Nephron progenitor cell (in vitro differentiated cells): ENCODE data around the gene MGRN1.

ENCODE experiments used
- DNase-seq: peaks from one replicate; pipeline ENCODE4 v3.0.0; 2021
- H3K27ac Mint-ChIP-seq: 2 replicates; pipeline ENCODE4 v1.8.0; 2021; ENCODE audit warnings: mild to moderate bottlenecking, moderate library complexity, mixed read lengths
- H3K27me3 Mint-ChIP-seq: 2 replicates; pipeline ENCODE4 v1.8.0; 2021; ENCODE audit warnings: mild to moderate bottlenecking, low read depth, mixed read lengths; ENCODE audit not compliant: poor library complexity
- H3K36me3 Mint-ChIP-seq: 2 replicates; pipeline ENCODE4 v1.8.0; 2021; ENCODE audit warnings: low read depth, mixed read lengths
- H3K4me1 Mint-ChIP-seq: 2 replicates; pipeline ENCODE4 v1.8.0; 2021; ENCODE audit warnings: mixed read lengths
- H3K4me3 Mint-ChIP-seq: 2 replicates; pipeline ENCODE4 v1.8.0; 2021; ENCODE audit warnings: mild to moderate bottlenecking, moderate library complexity, mixed read lengths
- H3K9me3 Mint-ChIP-seq: 2 replicates; pipeline ENCODE4 v1.8.0; 2021; ENCODE audit warnings: mild to moderate bottlenecking, moderate library complexity, mixed read lengths
- TF ChIP-seq, protein P1 (sequence below): fragments of 200-600 bp; sonication (generic); IDR thresholded peaks from 2 replicates; pipeline ENCODE4 v1.5.0; 2021; ENCODE audit warnings: antibody characterized with exemption

Gene MGRN1

GRCh38 chr16:4696905-4697847 is 72.5 kb downstream of the MGRN1 start:
- no peak for DNase-seq
- H3K27me3 Mint-ChIP-seq = no peaks in the 10 kb centered on the region
- peak overlapping the region; percentile 29 for H3K27ac Mint-ChIP-seq
- H3K9me3 Mint-ChIP-seq = no peaks in the 10 kb centered on the region
- H3K4me3 Mint-ChIP-seq = peak overlapping the region; percentile 34
- peaks cover 49% of the 10 kb centered on the region for H3K4me1 Mint-ChIP-seq
- TF ChIP-seq, protein P1, sequence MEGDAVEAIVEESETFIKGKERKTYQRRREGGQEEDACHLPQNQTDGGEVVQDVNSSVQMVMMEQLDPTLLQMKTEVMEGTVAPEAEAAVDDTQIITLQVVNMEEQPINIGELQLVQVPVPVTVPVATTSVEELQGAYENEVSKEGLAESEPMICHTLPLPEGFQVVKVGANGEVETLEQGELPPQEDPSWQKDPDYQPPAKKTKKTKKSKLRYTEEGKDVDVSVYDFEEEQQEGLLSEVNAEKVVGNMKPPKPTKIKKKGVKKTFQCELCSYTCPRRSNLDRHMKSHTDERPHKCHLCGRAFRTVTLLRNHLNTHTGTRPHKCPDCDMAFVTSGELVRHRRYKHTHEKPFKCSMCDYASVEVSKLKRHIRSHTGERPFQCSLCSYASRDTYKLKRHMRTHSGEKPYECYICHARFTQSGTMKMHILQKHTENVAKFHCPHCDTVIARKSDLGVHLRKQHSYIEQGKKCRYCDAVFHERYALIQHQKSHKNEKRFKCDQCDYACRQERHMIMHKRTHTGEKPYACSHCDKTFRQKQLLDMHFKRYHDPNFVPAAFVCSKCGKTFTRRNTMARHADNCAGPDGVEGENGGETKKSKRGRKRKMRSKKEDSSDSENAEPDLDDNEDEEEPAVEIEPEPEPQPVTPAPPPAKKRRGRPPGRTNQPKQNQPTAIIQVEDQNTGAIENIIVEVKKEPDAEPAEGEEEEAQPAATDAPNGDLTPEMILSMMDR = no peak
- peaks cover 14% of the 10 kb centered on the region for H3K36me3 Mint-ChIP-seq

- H3K4me1 Mint-ChIP-seq = peaks cover 50% of the 10 kb centered on the region
- peaks cover 18% of the 10 kb centered on the region for H3K36me3 Mint-ChIP-seq
- H3K9me3 Mint-ChIP-seq = no peaks in the 10 kb centered on the region
- no peak for DNase-seq
- TF ChIP-seq, protein P1 = no peak
- H3K27ac Mint-ChIP-seq = no peak overlapping the region
- no peaks in the 10 kb centered on the region for H3K27me3 Mint-ChIP-seq
- H3K4me3 Mint-ChIP-seq = no peak overlapping the region
Measured at GRCh38 chr16:4697848-4698291, 73.2 kb downstream of the MGRN1 start.

- H3K27me3 Mint-ChIP-seq = no peaks in the 10 kb centered on the region
- no peak overlapping the region for H3K4me3 Mint-ChIP-seq
- H3K4me1 Mint-ChIP-seq = peaks cover 53% of the 10 kb centered on the region
- peak overlapping the region; percentile 80 for H3K27ac Mint-ChIP-seq
- DNase-seq = no peak
- H3K36me3 Mint-ChIP-seq = peaks cover 18% of the 10 kb centered on the region
- H3K9me3 Mint-ChIP-seq = no peaks in the 10 kb centered on the region
- TF ChIP-seq, protein P1 = no peak
Measured at GRCh38 chr16:4698321-4699045, 73.9 kb downstream of the MGRN1 start.

- Mint-ChIP-seq H3K27ac (peak overlapping the region; percentile 80), H3K36me3 (peaks cover 18% of the 10 kb centered on the region), H3K4me1 (peaks cover 59% of the 10 kb centered on the region), H3K4me3 (no peak overlapping the region), H3K9me3 (no peaks in the 10 kb centered on the region), H3K27me3 (no peaks in the 10 kb centered on the region)
- no peak for DNase-seq
- TF ChIP-seq, protein P1 = no peak
Measured at GRCh38 chr16:4699046-4699556, 74.5 kb downstream of the MGRN1 start.

DNA sequence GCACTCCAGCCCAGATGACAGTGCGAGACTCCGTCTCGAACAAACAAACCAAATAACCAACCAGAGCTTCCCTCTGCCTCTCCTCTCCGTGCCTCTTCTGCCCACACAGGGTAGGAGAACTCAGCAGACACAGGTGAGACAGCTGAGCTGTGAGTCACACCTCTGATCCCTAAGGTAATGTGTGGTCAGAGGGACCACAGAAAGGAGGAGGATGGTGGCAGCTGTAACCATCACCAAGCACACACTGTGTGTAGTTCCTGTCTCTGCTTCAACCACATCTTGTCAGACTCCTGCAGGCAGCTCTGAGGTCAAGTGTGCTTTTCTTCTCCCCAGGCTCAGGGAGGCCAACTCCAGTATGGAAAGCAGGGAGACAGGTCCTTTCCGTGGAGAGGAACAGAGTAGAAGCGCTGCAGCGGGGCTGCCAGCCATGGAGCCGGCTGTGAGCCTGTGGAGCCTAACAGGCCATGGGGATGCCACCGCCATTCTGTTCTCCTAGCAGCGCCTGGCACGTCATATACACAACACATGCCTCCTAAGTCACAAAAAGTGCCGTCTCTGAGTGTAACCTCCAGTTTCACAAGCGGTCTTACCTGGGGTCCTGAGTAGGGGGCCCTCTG is 75.9 kb downstream of the MGRN1 start:
- Mint-ChIP-seq H3K4me3 (no peak overlapping the region), H3K27ac (no peak overlapping the region), H3K4me1 (peaks cover 61% of the 10 kb centered on the region), H3K9me3 (no peaks in the 10 kb centered on the region), H3K36me3 (peaks cover 24% of the 10 kb centered on the region), H3K27me3 (no peaks in the 10 kb centered on the region)
- TF ChIP-seq, protein P1 = no peak
- DNase-seq = no peak
